ENCODE data around the gene HSPB9. TPM values are rescaled to one million over a fixed set of nuclear protein-coding genes. Genes with fewer than 3 reads are reported as not detected.

HSPB9 gene
- total and polyA plus RNA-seq, 9 of the 15 experiments (the other 6 are each of a cell fraction or from before 2014, with no cell fraction given), result 0.04 to 0.16 (median 0.08) TPM; not detected in 3

GRCh38 chr17:42112552-42113176, 9.9 kb upstream of the HSPB9 start, which contains the start of gene DHX58:
TSS of gene DHX58 (minus strand) at chr17:42112714. CDS start at chr17:42111892, 822 bp downstream.
- Histone ChIP-seq H3K4me1 (replicated peaks in 1 of 2; ENCODE audit: control insufficient read depth in 2 of 2, insufficient read depth in 2 of 2, low read length in 2 of 2) (peaks cover 12 to 59% of the 10 kb centered on the region in 2 experiments; a peak in 4 of 5 replicates), H3K27me3 (ENCODE audit: control insufficient read depth in 2 of 2, insufficient read depth in 2 of 2, low read length in 2 of 2) (no peaks in the 10 kb centered on the region), H2AFZ (ENCODE audit: low read depth, low read length) (peak within 1 kb of the TSS; percentile 64; the same call in 1 of the 2 replicates), H4K20me1 (replicated peaks; ENCODE audit: control insufficient read depth, insufficient read depth, low read length) (no peaks in the 10 kb centered on the region), H3K36me3 (ENCODE audit: control insufficient read depth, insufficient read depth, low read length) (peaks cover 41% of the 10 kb centered on the region; the same call in 2 of the 3 replicates), H3K27ac (ENCODE audit: extremely low read depth, low read depth, low read length) (peak within 1 kb of the TSS; percentile 53; the same call in 2 of the 3 replicates), H3K9me1 (ENCODE audit: control insufficient read depth, insufficient read depth, low read length) (no peaks in the 10 kb centered on the region), H3K9me3 (replicated peaks; ENCODE audit: control insufficient read depth, insufficient read depth, low read depth, low read length) (no peaks in the 10 kb centered on the region), H3K4me3 (no peak within 1 kb of the TSS), H3K9ac (ENCODE audit: insufficient read depth in 1 of 2, low read depth in 2 of 2, low read length in 2 of 2) (peak within 1 kb of the TSS; percentile 27 to 88; a peak in 3 of 4 replicates), H3K79me2 (ENCODE audit: control insufficient read depth, insufficient read depth, low read length) (no peaks in the 10 kb centered on the region), H3K4me2 (ENCODE audit: insufficient read depth, low read length) (peak within 1 kb of the TSS; percentile 69)
- in situ Hi-C loops (cut with MboI) (loop anchor here (5.0 to 25.0 kb wide), 3 partner anchors 85 to 375 kb away; partner anchors contain the start of gene HAP1), intact Hi-C loops (cut with micrococcal nuclease) (no loop called here)
- DNase-seq (ENCODE audit: extremely low read depth in 1 of 4, low spot score in 3 of 4) (peak; percentile 42 to 71 (median 56)), ATAC-seq (peak; percentile 72), FAIRE-seq (peak; percentile 84)
- WGBS (ENCODE audit: insufficient coverage, low coverage, missing lambda C conversion rate), result 10% methylated on average over 6 of the region's 10 CpGs
- BruUV-seq (replicated peaks), result no TSS peak
- ChIA-PET POLR2A (interaction anchor here (0.7 to 1.3 kb wide), 4 partner anchors 8 to 151 kb away, joined by 3 to 5 read pairs (median 4); partner anchors contain the start of genes CNP, DNAJC7 and KAT2A), CTCF (ENCODE audit: low intra/inter-chr PET ratio) (interaction anchor here (1.2 to 1.5 kb wide), 2 partner anchors 46 to 89 kb away, joined by 3 to 4 read pairs; no protein-coding TSS in a partner anchor)
- TF ChIP-seq HMG20B (CRISPR knock-in tag; IDR thresholded peaks at IDR 0.05), result no peak
- TF ChIP-seq NFXL1 (CRISPR knock-in tag; IDR thresholded peaks at IDR 0.05), result 0 out of 2 replicates have a peak, but pooled peaks have one; percentile 25
- TF ChIP-seq KDM5B (IDR thresholded peaks at IDR 0.05; ENCODE audit: insufficient replicate concordance, low read depth, low read length), result peak; percentile 28
- TF ChIP-seq, protein P1, sequence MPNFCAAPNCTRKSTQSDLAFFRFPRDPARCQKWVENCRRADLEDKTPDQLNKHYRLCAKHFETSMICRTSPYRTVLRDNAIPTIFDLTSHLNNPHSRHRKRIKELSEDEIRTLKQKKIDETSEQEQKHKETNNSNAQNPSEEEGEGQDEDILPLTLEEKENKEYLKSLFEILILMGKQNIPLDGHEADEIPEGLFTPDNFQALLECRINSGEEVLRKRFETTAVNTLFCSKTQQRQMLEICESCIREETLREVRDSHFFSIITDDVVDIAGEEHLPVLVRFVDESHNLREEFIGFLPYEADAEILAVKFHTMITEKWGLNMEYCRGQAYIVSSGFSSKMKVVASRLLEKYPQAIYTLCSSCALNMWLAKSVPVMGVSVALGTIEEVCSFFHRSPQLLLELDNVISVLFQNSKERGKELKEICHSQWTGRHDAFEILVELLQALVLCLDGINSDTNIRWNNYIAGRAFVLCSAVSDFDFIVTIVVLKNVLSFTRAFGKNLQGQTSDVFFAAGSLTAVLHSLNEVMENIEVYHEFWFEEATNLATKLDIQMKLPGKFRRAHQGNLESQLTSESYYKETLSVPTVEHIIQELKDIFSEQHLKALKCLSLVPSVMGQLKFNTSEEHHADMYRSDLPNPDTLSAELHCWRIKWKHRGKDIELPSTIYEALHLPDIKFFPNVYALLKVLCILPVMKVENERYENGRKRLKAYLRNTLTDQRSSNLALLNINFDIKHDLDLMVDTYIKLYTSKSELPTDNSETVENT (CRISPR knock-in tag; IDR thresholded peaks at IDR 0.05), result no peak
- TF ChIP-seq MCM7 (IDR thresholded peaks at IDR 0.05), result no peak
- TF ChIP-seq NKRF (IDR thresholded peaks at IDR 0.05; ENCODE audit: borderline replicate concordance), result peak; percentile 61; the same call in 1 of the 2 replicates
- no peak for TF ChIP-seq MTF1 (CRISPR knock-in tag; IDR thresholded peaks at IDR 0.05; ENCODE audit: borderline replicate concordance)
- no peak for TF ChIP-seq THRAP3 (IDR thresholded peaks at IDR 0.05; ENCODE audit: borderline replicate concordance)
- TF ChIP-seq CBX2 (IDR thresholded peaks at IDR 0.05; ENCODE audit: insufficient read depth, low read length, poor library complexity, severe bottlenecking), result no peak
- TF ChIP-seq RNF219 (CRISPR knock-in tag; IDR thresholded peaks at IDR 0.05), result no peak
- no peak for TF ChIP-seq CTCFL (IDR thresholded peaks at IDR 0.05; ENCODE audit: borderline replicate concordance, insufficient read depth, low read depth, low read length, poor library complexity, severe bottlenecking)
